GM21717 (cell line): ENCODE measurements around the gene DNMBP.
"Not testable (repeated sequence)": the region's sequence is repeated elsewhere in the genome, so short reads cannot be mapped to it uniquely, and the experiment has no call there.

ENCODE experiments used
- ATAC-seq: cut with Tn5 transposase; IDR thresholded peaks from one replicate; pipeline ENCODE4 v1.9.1; 2021; ENCODE audit warnings: mild to moderate bottlenecking, moderate library complexity; ENCODE audit not compliant: unreplicated experiment

DNMBP gene

GRCh38 chr10:99840859-99841258 is 168.9 kb downstream of the DNMBP start:
- ATAC-seq, result not testable (repeated sequence)

GRCh38 chr10:99836711-99837110 is 173.0 kb downstream of the DNMBP start:
- ATAC-seq, result no peak

- no peak for ATAC-seq
Measured at GRCh38 chr10:99835947-99836346, 173.8 kb downstream of the DNMBP start.

- ATAC-seq, result no peak
Measured at GRCh38 chr10:99834410-99834809, 175.3 kb downstream of the DNMBP start.

- no peak for ATAC-seq
Measured at GRCh38 chr10:99832439-99832838, 177.3 kb downstream of the DNMBP start.

- ATAC-seq, result no peak
Measured at GRCh38 chr10:99828464-99828863, 181.3 kb downstream of the DNMBP start.

- no peak for ATAC-seq
Measured at GRCh38 chr10:99827936-99828335, 181.8 kb downstream of the DNMBP start.
